GM18526 (cell line): ENCODE measurements around the gene ALDH3A2.

Source experiments
- POLR2A ChIP-seq: IDR thresholded peaks from 3 replicates; pipeline ENCODE4 v1.6.1; 2011; ENCODE audit not compliant: insufficient read length; ENCODE audit errors: extremely low read depth

ALDH3A2 gene

DNA sequence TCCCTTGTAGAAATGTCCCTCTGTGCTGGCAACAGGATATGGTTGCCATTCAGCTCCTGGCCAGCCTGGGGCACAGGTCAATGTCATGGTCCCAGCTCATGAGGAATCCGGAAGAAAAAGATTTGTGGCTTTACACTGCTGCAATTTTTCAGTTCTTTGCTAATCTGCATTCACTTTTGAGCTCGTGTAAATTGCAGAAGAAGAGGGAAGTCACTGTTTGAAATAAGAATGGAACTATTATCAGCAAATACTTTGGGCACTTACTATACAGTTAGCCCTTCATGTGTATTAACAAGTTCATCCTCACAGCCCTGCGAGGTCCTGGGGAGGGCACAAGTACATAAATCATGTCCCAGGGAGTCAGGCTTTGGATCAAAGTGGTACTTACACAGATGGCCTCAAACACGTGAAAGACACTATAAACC is 53.7 kb downstream of the ALDH3A2 start:
- TF ChIP-seq POLR2A, result no peak

DNA sequence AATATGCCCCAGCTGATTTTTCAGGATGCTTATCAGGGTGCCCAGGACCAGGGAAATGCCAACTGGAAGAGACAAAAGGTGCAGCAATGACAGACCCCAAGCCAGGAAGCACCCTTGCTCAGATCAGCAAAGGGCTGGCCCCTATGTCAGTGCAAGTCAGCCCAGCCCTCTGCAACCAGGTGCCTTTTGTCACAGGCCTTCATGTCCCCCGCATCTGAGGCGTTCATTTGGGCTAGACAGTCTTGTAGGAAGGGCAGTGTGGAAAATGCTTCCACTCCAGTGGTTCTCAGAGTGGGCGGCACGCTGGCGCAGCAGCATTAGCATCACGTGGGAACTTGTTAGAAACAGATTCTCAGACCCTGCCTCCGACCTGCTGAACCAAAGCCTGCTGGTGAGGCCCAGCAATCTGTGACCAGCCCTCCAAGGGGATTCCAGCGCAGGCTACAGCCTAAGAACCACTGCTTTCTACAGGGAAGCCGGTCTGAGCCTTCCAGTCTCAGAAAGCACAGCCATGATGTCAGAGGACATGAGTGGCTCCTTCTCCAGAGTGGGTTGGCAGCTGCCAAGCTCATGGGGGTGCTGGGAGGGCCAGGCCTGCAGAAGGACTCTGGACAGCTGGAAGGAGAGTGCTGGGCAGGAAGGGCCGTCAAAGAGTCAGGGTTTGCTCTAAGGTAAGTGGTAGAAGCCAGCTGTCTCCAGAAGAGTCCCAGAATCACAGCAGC is 54.7 kb downstream of the ALDH3A2 start:
- TF ChIP-seq POLR2A, result no peak

DNA sequence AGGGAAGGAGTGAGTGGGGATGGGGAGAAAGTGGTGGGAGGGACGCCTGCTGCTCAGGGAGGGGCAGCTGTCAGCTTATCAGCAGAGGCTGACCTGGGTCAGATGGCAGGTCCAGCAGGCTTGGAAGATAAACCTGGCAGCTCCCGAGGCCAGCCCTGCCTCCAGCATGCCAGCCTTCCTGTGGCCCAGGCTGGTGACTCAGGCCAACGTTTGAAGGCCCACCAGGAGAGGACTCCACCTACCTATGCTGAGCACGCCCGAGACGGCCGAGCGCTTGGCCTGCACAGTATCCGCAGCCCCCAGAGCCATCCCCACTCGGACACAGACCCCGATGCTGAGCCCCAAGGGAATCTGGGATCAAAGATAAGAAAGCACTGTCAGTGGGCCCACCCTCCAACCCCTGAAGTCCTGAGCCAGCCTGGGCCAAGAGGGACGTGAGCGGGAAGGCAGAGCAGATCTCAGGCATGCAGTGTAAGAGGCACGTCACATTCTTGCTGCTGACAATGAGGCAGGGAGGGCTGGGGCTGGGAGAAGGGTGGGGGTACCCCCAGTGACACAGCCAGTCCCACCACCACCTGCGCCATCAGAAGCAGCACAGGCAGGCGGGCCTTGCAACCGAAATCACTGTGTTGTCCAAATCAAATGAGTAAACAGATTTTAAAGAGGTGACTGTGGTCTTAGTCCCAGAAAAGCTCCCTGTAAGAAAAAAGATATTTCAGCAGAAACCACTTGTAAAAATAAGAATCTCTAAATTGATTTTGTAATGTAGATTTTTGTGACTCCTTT is 55.5 kb downstream of the ALDH3A2 start:
- TF ChIP-seq POLR2A, result no peak

DNA sequence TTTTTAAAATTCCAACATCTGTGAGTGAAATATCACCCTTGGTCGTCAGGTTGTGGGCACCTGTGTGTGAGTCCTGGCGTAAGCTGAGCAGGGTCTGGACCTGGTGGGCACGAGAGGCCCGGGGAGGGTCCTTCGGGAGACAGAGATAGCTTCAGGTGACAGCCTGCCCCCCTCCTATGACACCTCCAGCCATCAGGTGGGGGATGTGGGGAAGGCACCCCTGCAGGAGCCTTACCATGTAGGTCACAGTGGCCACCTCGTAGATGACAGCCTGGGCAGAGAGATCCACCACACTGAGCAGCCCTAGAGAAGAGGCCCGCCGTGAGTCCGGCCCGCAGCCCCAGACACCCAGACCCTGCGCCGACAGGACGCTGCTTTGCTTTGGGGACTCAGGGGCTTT is 56.6 kb downstream of the ALDH3A2 start:
- TF ChIP-seq POLR2A, result no peak

DNA sequence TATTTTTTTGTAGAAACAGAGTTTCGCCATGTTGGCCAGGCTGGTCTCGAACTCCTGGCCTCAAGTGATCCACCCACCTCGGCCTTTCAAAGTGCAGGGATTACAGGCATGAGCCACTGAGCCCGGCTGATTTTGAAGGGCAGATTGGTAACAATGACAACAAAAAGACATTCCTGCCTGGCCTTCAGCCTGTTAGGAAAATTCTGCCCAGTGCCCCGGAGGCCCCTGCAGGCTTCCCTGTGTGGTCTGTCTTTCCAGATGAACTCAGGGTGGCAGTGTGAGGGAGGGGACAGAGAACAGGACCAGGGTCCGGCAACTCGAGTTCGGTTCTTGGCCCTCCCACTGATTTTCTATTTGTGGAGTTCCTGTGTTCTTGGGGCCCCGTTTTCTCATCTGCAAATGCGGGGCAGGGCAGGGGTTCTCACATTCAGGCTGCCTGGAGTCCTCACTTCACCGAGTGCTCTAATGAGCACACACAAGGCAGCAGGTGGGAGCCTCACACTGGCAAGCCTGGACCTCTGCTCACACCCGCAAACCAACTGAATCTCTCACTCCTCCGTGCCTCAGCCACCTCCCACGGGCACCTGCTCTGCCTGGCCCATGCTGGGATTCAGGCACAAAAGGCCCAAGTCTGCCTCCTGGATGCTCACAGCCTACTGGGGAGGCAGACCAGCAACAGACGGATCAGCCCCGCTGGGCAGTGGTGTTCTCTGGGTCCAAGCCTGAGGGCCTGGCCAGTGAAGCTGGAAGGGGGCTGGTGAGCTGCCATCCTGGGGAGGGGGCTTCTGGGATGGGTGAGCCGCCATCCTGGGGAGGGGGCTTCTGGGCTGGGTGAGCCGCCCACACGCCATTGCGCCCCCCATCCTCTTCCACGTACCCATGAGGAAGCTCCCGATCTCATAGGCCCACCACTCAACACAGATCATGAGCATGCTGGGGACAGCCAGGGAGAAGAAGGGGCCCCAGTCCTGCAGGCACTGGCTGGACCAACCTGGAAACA is 57.5 kb downstream of the ALDH3A2 start:
- no peak for TF ChIP-seq POLR2A

DNA sequence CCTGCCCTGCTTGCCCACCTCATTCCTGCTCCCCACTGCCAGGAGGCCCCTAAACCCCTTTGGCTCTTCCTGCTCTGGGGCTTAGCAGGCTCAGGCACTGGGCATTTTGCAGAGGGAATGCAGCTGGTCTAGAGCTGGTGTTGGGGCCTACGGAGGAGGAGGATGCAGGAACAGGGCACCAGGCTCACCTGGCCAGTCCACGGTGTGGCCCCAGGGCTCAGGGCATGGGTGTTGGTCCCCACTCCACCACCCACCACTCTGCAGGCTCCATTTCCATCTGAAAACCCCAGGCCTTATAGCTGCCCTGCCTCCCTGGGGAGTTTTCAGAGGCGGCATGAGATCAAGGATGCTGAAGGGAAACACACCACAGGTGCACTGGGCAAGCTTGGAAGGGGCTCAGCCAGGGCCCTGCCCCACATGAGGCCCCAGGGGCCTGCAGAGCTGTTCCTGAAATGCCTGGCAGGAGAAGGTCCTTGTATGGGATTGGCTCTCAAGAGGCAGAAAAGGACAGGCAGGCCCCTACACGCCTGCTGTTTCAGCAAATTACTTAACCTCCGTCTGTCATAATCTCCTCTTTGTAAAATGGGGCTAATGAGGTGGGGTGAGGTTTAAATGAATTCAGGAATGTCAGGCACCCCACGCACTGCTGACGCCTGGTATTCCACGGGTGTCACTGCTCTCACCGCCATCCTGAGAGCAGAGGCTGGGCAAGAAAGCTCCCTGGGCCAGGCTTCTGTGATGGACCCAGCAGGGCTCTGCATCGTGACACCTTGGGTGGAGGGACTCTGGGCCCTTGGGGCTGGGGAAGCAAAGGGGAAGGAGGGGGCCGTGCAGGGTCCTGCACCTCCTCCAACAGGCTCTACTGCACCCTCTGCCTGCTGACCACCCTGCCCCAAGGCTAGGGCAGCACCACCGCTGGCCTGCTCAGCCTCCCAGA is 58.5 kb downstream of the ALDH3A2 start:
- no peak for TF ChIP-seq POLR2A

DNA sequence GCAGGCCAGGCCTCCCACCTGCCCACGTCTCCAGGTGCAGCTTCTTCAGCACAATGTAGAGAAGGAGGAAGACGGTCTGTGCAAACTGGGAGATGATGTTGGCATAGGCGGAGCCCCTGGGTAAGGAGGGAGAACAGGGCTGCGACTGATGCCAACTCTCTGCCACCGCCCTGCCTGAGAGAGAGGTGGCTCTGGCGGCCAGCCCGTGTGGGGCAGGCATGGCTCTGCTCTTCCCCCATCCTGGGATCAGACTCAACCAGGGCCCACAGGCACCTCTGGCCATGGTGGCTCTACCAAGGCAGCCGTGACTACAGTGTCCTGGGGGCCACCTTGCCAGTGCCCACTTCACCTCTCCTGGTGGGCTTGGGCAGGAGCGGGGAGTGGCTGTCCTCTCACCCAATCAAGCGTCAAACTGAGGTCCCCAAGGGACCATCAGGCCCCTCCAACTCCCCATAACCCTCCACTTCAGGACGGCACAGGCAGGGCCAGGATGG is 59.2 kb downstream of the ALDH3A2 start:
- TF ChIP-seq POLR2A, result no peak

DNA sequence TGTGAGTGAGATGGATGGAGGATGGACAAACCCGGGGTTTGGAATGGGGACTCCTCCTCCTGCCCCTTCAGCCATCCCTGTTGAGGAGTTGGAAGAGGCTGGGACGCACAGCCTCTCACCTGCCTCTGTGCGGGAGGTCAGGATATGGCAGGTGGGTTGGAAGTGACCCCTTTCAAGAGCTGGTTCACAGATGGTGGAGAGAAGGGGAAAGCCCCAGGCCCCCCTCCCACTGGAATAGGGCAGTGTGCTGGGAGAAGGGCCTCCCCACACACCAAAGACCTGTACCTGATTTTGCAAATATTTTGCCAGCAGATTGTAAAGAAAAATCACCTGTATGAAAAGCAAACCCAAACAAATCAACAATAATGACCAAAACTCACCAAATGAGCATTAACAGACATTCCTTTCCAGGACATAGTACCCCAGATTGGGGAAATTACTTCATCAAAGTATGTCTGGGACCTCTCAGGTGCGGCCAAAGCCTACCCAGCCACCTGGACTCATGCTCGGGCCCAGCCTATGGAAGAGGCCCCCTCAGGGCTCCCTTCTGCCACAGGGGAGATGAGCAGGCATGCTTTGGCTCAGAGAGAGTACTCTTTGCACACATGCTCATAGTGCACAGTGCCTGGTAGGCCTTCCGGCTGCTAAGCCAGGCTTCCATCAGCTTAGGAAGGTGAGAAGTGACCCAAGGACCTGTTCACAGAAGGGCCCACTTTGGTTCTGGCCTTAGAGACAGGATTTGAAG is 60.1 kb downstream of the ALDH3A2 start:
- TF ChIP-seq POLR2A, result no peak

DNA sequence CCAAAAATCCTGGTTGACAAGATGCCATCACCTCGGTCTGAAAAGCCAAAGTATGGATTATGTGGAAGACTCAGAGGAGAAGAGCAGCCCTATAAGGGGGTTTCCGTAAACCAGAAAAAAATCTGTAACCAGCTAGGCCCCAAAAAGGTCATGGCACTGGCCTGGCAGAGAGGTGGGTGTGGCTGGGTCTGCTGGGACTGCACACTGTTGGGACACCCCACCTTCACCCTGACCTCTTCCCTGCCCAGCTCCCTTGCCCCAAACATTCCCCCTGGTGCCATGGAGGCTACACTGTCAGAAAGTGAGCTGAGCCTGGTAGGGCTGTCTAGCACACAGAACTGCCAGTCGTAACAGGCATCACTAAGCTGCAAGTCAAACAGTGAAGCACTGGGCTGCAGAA is 61.3 kb downstream of the ALDH3A2 start:
- TF ChIP-seq POLR2A, result no peak

DNA sequence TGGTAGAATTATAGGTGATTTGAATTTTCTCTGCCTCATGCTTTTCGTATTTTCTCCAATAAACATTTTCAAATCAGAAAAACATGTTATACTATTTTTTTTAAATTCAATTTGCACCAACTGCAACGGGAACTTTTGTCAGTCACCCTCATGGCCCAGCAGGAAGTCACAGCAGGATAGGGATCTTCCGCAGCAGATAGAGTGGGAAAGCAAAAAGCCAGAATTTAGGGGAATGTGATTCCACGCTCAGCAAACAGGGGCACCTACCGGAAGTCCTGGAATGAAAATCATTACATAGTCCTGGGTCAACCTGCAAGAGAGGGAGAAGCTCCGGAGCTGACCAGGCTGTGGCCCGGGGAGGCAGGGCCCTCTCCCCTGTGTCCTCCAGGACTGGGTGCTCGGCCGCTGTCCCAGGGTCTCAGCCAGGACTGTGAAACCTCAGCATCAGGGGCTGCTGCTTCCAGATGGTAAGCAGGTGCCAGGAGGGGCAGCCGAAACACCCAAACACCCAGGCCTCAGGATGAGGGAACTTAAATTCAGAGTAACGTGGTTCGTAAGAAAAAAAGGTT is 64.0 kb downstream of the ALDH3A2 start:
- no peak for TF ChIP-seq POLR2A

DNA sequence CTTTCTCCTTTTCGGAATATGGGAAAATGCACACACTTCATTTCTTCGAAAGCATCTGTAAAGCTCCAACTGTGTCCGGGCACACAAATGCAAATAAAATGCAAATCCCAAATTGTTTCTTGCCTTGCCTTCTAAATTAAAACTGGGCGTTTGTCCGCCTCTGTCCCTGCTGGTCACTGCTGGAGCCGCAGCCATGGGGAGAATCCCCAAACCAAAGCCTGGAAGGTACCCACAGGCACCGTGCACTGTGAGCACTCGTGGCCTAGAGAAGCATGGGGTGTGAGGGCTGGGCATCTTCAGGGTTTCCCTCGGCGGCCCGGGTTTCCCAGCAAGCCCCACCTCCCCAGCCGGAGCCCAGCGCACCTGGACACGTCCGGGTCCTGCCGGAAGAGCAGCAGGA is 64.9 kb downstream of the ALDH3A2 start:
- TF ChIP-seq POLR2A, result no peak

DNA sequence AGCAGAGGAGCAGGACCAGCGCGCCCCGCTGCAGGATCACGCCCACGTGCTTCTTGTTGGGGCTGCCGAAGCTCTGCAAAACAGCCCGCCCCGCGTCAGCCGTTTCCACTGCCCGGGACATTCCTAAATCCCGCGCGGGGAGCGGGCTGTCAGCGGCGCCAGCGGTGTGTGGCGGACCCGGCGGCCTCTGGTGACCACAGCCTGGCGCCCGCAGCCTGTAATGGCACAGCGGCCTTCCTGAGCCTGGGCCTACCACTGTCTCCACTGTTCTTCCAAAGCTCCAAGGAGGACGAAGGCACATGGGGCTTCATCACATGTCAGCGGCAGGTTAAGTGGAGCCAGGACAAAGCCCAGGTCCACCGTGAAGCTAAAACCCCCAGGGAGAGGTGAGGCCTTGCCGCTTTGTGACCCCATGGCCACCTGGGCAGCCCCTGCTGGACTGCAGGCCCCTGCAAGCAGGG is 65.4 kb downstream of the ALDH3A2 start:
- no peak for TF ChIP-seq POLR2A
